HepG2 (cell line): ENCODE results near the gene OR2F1. TPM values are rescaled to one million over a fixed set of nuclear protein-coding genes. Genes with fewer than 3 reads are reported as not detected.

Experiments used
- ATAC-seq: fragments of 200-7000 bp; cut with Tn5 transposase; 3 replicates; pipeline ENCODE4 v1.9.1; 2020; ENCODE audit warnings: mild to moderate bottlenecking, moderate library complexity
- BruUV-seq: library from RNA; stranded (reverse); fragments of 400-500 nt; replicated peaks from 2 replicates; lab custom pipeline; 2021; lab: Mats Ljungman, UMichigan
- CTCF ChIA-PET: fragments of 300-600 bp; formaldehyde crosslinking; extraction: SDS; loops from one replicate; lab custom pipeline; 2021; ENCODE audit warnings: low total read pairs, inconsistent platforms, low intra/inter-chr PET ratio; lab: Yijun Ruan, JAX
- POLR2A ChIA-PET: fragments of 350-600 bp; sonication (Branson Sonifier 250); formaldehyde crosslinking; loops from one replicate; lab custom pipeline; 2020; ENCODE audit warnings: antibody characterized with exemption, inconsistent platforms; lab: Yijun Ruan, JAX
- DNase-seq: peaks from one replicate; pipeline ENCODE4 v3.0.0-alpha.2; 2015; ENCODE audit warnings: low spot score
- FAIRE-seq: peaks from 3 replicates; lab custom pipeline; 2011; peaks lifted over from hg19 to GRCh38; lab: Jason Lieb, UNC
- H2AFZ ChIP-seq: one replicate; pipeline ENCODE4 v1.6.1; 2011; ENCODE audit warnings: low read length, inconsistent platforms
- H3K27ac ChIP-seq: fragments of 300-600 bp; 3 replicates; pipeline ENCODE4 v1.8.0; 2011; ENCODE audit warnings: mixed run types, mild to moderate bottlenecking, mixed read lengths, low read length, inconsistent platforms; ENCODE audit not compliant: insufficient read depth; ENCODE audit errors: extremely low read length
- H3K27me3 ChIP-seq, 2 experiments: fragments of 200-600 bp in 1 of 2; 2 replicates in 1 of 2; 3 replicates in 1 of 2; pipeline versions ENCODE4 v1.6.0 to v1.8.0; 2011; ENCODE audit warnings: low read length in 2 of 2, mild to moderate bottlenecking in 2 of 2, moderate library complexity in 2 of 2, inconsistent platforms in 1 of 2; ENCODE audit not compliant: insufficient read depth in 2 of 2, control insufficient read depth in 1 of 2
- H3K36me3 ChIP-seq, 2 experiments: fragments of 200-600 bp in 1 of 2; replicated peaks in 1 of 2; 2 replicates in 1 of 2; 3 replicates in 1 of 2; pipeline versions ENCODE4 v1.5.1 to v1.8.0; 2011; ENCODE audit warnings: low read length in 2 of 2, inconsistent platforms in 1 of 2; ENCODE audit not compliant: insufficient read depth in 2 of 2, control insufficient read depth in 1 of 2
- H3K4me1 ChIP-seq: 2 replicates; pipeline ENCODE4 v1.5.1; 2012; ENCODE audit warnings: low read length, inconsistent platforms; ENCODE audit not compliant: insufficient read depth
- H3K4me2 ChIP-seq: 2 replicates; pipeline ENCODE4 v1.6.0; 2011; ENCODE audit warnings: low read depth, low read length, inconsistent platforms
- H3K4me3 ChIP-seq, 3 experiments: fragments of 200-600 bp in 1 of 3; sonication (generic), shearing (Covaris generic) in 1 of 3; replicated peaks in 1 of 3; 2 replicates each; pipeline ENCODE4 v1.5.1; 2011 to 2016; ENCODE audit warnings: low read length in 3 of 3, inconsistent platforms in 2 of 3, low read depth in 2 of 3, mild to moderate bottlenecking in 2 of 3, control low read depth in 1 of 3, mixed read lengths in 1 of 3; ENCODE audit not compliant: insufficient read depth in 1 of 3
- H3K79me2 ChIP-seq: one replicate; pipeline ENCODE4 v1.6.1; 2011; ENCODE audit warnings: low read length, inconsistent platforms; ENCODE audit not compliant: insufficient read depth
- H3K9ac ChIP-seq: 2 replicates; pipeline ENCODE4 v1.6.0; 2011; ENCODE audit warnings: mild to moderate bottlenecking, low read depth, low read length, inconsistent platforms; ENCODE audit not compliant: insufficient read depth
- H3K9me3 ChIP-seq: 2 replicates; pipeline ENCODE4 v1.5.1; 2012; ENCODE audit warnings: mild to moderate bottlenecking, low read length
- H4K20me1 ChIP-seq: 2 replicates; pipeline ENCODE4 v1.6.0; 2011; ENCODE audit warnings: inconsistent platforms, mild to moderate bottlenecking, low read length, moderate library complexity; ENCODE audit not compliant: insufficient read depth
- ATF7 ChIP-seq, 2 experiments: fragments of 450-650 bp in 1 of 2; sonication (generic) in 1 of 2; formaldehyde crosslinking in 1 of 2; IDR thresholded peaks; 2 replicates each; pipeline versions ENCODE4 v1.4.0 to v1.6.1; 2016 to 2020; ENCODE audit warnings: antibody characterized with exemption in 1 of 2, mild to moderate bottlenecking in 1 of 2, missing genetic modification reagents in 1 of 2
- MAFG ChIP-seq: sonication (generic); formaldehyde crosslinking; IDR thresholded peaks from 2 replicates; pipeline ENCODE4 v1.5.1; 2020; ENCODE audit warnings: mild to moderate bottlenecking, missing genetic modification reagents
- MYNN ChIP-seq: sonication (generic); formaldehyde crosslinking; IDR thresholded peaks from 2 replicates; pipeline ENCODE4 v1.4.0; 2020; ENCODE audit warnings: mild to moderate bottlenecking, low read depth, missing genetic modification reagents
- NPAS2 ChIP-seq: sonication (generic); formaldehyde crosslinking; IDR thresholded peaks from 2 replicates; pipeline ENCODE4 v1.8.0; 2022; ENCODE audit warnings: mild to moderate bottlenecking, missing genetic modification reagents, borderline replicate concordance
- PHF5A ChIP-seq: IDR thresholded peaks from one replicate; pipeline ENCODE4 v1.6.1; 2018; ENCODE audit warnings: low read depth, missing genetic modification reagents; ENCODE audit not compliant: unreplicated experiment
- ZBTB21 ChIP-seq: sonication (generic); formaldehyde crosslinking; IDR thresholded peaks from 2 replicates; pipeline ENCODE4 v1.4.0; 2020; ENCODE audit warnings: missing genetic modification reagents
- ZFX ChIP-seq: sonication (generic); formaldehyde crosslinking; IDR thresholded peaks from 2 replicates; pipeline ENCODE4 v1.4.0; 2020; ENCODE audit warnings: mild to moderate bottlenecking, low read depth, missing genetic modification reagents, moderate library complexity
- ZNF317 ChIP-seq: sonication (generic); formaldehyde crosslinking; IDR thresholded peaks from 2 replicates; pipeline ENCODE4 v1.5.0; 2020; ENCODE audit warnings: mild to moderate bottlenecking, missing genetic modification reagents
- ZNF547 ChIP-seq: sonication (generic); formaldehyde crosslinking; IDR thresholded peaks from 2 replicates; pipeline ENCODE4 v1.5.1; 2020; ENCODE audit warnings: mild to moderate bottlenecking, missing genetic modification reagents
- WGBS: methylation state at CpG from one replicate; pipeline ENCODE4 v1.1.6; 2017; ENCODE audit warnings: low lambda C conversion rate; 5-methylcytosine and 5-hydroxymethylcytosine counted together
- in situ Hi-C: cut with HindIII; loops from 2 replicates; pipeline ENCODE4 v1.10.0; 2017; ENCODE audit warnings: low pct_unique_long_range_greater_than_20kb; ENCODE audit not compliant: extremely low pct_ligation_motif_present
- intact Hi-C: fragments of 100-400 bp; cut with micrococcal nuclease; formaldehyde crosslinking; loops from one replicate; pipeline ENCODE4 v1.10.0; 2022; ENCODE audit not compliant: unreplicated experiment
- polyA plus RNA-seq, 8 experiments: library from polyadenylated mRNA; depleted of rRNA in 3 of 8; stranded (reverse) in 7 of 8; unstranded in 1 of 8; fragments of >200 nt; fragmentation: Illumina TruSeq in 4 of 8; extraction: Trizol in 4 of 8; gene quantifications; 2 replicates each; pipeline versions ENCODE4 v1.2.1 to v1.2.3, GENCODE V29; 2011 to 2016; ENCODE audit warnings: low read depth in 4 of 8, missing spikeins in 1 of 8, mixed read lengths in 1 of 8; ENCODE audit not compliant: insufficient read depth in 1 of 8
- total RNA-seq, 5 experiments: library from RNA; depleted of rRNA; stranded (reverse); fragments of >200 nt; fragmentation: Illumina TruSeq; extraction: Trizol; gene quantifications; 2 replicates each; pipeline ENCODE4 v1.2.3, GENCODE V29; 2016; ENCODE audit warnings: low read depth in 1 of 5

OR2F1 gene
- total and polyA plus RNA-seq, 2 of the 13 experiments (the other 11 are each of a cell fraction or from before 2014, with no cell fraction given), result 0.36 to 1.5 TPM

DNA sequence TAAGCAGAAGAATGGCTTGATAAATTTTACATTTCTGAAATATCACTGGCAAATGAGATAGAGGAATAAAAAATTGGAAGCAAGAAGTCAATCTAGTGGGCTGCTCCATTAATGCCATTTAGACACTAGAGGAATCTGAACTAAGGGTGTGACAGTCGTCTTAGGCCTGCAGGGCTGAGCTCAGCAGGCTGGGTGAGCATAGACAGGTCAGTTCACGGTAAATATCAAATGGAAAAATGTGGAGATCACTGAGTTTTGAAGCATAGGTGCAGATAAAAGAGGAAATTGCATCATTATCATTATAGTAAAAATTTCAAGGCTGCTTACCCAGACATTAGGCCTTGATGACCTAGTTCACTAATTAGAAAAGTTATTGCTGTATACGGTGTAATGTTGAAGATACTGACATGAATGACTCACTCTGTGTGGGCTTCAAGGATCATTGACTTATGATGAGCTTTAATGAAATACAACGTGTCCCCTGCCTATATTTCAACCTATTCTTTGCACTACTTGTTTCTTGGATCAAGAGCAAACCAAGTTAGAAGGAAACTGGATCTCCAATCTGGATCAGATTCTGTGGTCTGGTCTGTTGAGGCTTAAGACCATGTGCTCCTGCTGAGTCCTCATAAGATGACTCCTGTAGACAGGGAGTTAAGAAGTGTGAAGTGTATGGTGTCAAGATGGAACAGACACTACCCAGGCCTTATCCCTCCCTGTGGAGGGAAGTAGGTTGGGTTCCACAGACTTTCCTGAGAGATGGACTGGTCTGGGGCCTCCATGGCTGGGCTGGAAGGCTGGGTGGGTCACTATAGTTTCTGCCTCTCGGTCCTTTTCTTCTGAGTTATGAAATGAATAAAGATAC is 16.0 kb upstream of the OR2F1 start:
- Histone ChIP-seq H4K20me1 (no peaks in the 10 kb centered on the region), H2AFZ (no peak overlapping the region), H3K9ac (no peak overlapping the region), H3K27me3 (no peaks in the 10 kb centered on the region), H3K4me1 (peaks cover 16% of the 10 kb centered on the region), H3K79me2 (no peaks in the 10 kb centered on the region), H3K4me3 (no peak overlapping the region), H3K9me3 (no peaks in the 10 kb centered on the region), H3K4me2 (no peak overlapping the region), H3K27ac (no peak overlapping the region), H3K36me3 (no peaks in the 10 kb centered on the region)
- FAIRE-seq (no peak), ATAC-seq (no peak), DNase-seq (no peak)
- in situ Hi-C loops (no loop called here), intact Hi-C loops (no loop called here)
- 78% methylated on average over 5 of the region's 5 CpGs for WGBS
- POLR2A ChIA-PET, result no interaction called here
- no peak for TF ChIP-seq PHF5A (CRISPR knock-in tag)
- no peak for TF ChIP-seq ZNF547 (CRISPR knock-in tag)
- no peak for TF ChIP-seq MYNN (CRISPR knock-in tag)
- no peak for TF ChIP-seq ZNF317 (CRISPR knock-in tag)
- no peak for TF ChIP-seq MAFG (CRISPR knock-in tag)
- CTCF ChIA-PET, result no interaction called here
- no TSS peak for BruUV-seq

DNA sequence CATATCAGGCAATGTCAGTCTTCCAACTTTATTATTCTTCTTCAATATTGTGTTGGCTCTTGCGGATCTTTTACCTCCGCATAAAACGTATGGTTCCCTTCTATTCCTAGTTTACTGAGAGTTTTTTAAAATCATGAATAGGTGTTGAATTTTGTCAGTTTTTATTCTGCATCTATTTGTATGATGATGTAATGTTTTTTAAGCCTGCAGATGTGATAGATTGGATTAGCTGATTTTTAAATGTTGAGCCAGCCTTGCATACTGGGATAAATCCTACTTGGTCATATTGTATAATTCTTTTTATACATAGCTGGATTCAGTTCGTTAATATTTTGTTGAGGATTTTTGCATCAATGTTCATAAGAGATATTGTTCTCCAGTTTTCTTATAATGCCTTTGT is 9.2 kb upstream of the OR2F1 start:
- H4K20me1 ChIP-seq, result no peaks in the 10 kb centered on the region
- POLR2A ChIA-PET, result interaction anchor here (1.1 kb wide), 1 partner anchor 43 kb away, joined by 3 read pairs; the partner anchor contains the start of gene TCAF1
- no peaks in the 10 kb centered on the region for H3K9me3 ChIP-seq
- intact Hi-C loops, result no loop called here
- in situ Hi-C loops, result no loop called here
- no peak overlapping the region for H3K4me2 ChIP-seq
- no peak overlapping the region for H3K9ac ChIP-seq
- 89% methylated on average over 4 of the region's 4 CpGs for WGBS
- H2AFZ ChIP-seq, result no peak overlapping the region
- no peaks in the 10 kb centered on the region for H3K27me3 ChIP-seq
- no TSS peak for BruUV-seq
- no peaks in the 10 kb centered on the region for H3K4me1 ChIP-seq
- H3K27ac ChIP-seq, result no peak overlapping the region
- no peaks in the 10 kb centered on the region for H3K79me2 ChIP-seq
- no peak overlapping the region for H3K4me3 ChIP-seq
- TF ChIP-seq NPAS2 (CRISPR knock-in tag) (no peak), ATF7 (IDR thresholded peaks at IDR 0.05) (peak; percentile 75), ATF7 (CRISPR knock-in tag; IDR thresholded peaks at IDR 0.05) (no peak), ZBTB21 (CRISPR knock-in tag) (no peak), ZFX (CRISPR knock-in tag) (no peak)
- no peaks in the 10 kb centered on the region for H3K36me3 ChIP-seq
- CTCF ChIA-PET, result no interaction called here
- ATAC-seq (no peak), DNase-seq (no peak), FAIRE-seq (no peak)
